ENCODE measurements around the gene CSF2RB.

The CSF2RB gene

DNA sequence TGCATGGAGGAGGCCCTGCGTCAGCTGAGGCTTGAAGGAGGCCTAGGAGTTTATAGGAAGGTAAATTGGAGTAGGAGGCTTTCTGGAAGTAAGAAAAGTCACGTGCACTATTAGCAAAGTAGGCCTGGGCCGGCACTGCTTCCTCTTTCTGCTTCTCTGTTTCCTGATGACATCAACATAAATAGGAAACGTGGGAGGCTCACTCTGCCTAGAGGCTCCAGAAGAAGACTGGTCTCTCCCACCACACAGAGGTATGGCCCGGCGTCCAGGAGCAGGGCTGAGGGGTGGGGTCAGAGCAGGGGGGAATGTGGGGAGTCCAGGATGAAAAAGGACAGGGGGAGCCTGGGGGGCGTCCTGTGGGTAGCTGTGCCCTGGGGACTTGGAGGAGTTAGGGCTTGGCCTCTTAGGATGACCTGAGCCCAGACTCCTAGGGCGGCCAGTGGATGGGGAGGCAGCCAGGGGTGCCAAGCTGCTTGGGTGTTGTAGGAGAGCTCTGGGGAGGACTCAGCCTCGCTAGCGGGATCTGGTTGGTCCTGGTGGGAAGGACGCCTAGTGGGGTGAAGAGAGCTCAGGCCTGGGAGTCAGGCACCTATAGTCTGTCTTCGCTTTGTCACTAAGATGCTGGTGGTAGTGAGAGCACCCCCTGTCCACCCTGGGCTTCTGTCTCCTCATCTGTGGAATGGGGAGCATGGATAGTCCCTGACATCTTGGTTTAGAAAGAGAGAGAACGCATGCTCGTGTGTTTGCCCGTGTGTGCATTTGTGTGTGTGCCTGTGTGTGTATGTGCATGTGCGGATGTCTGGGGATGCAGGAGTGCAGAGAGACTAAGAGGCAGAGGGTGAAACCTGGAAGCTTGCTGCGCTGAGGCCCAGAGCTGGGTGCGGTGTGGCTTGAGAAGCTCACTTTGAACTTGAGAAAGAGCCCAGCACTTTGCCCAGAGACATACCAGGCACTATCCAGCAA lies at the start of gene CSF2RB:
TSS of gene CSF2RB (plus strand) at position 202 of the 963 bp plus-strand sequence. CDS start 8,580 bp downstream, outside the sequence.
- no peak for DNase-seq (ENCODE audit: low spot score)

DNA sequence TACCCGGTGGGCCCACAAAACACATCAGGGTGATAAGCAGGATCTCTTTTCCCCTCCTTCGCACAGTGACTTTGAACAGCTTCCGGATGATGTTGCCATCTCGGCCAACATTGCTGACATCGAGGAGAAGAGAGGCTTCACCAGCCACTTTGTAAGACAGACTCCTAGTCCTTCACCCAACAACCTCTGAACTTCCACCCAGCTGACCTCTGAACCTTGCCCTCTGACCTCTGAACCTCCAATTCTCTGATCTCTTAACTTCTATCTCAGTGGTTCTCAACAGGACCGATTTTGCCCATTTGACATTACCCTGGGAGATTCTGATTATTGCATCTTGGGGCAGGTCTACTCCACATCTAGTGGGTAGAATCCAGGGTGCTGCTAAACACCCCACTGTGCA lies 49.4 kb upstream of the CSF2RB start:
- no peak for DNase-seq (ENCODE audit: low spot score)

DNA sequence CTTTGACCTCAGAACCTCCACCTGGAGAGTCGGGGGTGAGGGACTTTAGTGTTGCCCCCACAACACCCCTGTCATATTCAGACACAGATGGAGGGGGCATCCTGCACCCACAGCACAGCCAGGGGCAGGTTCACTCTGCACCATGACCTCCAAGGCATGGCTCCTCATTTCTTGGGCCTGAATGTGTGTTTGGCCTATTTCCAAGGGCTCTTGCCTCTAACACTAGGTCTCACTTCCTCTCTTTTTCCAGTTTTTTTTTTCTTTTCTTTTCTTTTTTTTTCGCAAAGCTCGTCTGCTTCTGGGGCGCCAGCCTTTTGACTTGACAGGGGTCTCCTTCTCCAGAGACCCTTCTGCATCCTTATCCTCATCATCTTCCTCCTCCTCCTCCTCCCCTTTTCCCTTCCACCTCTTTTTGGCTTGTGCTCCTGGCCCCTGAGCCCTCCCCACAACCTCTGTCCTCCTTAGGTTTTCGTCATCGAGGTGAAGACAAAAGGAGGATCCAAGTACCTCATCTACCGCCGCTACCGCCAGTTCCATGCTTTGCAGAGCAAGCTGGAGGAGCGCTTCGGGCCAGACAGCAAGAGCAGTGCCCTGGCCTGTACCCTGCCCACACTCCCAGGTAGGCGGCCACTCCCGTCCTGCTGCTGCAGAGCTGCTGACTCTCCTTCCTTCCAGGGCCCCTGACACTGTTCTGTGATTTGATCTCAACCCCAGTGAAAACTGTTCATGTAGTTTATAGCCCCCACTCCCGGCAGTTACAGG lies 48.8 kb upstream of the CSF2RB start:
- DNase-seq (ENCODE audit: low spot score): no peak

DNA sequence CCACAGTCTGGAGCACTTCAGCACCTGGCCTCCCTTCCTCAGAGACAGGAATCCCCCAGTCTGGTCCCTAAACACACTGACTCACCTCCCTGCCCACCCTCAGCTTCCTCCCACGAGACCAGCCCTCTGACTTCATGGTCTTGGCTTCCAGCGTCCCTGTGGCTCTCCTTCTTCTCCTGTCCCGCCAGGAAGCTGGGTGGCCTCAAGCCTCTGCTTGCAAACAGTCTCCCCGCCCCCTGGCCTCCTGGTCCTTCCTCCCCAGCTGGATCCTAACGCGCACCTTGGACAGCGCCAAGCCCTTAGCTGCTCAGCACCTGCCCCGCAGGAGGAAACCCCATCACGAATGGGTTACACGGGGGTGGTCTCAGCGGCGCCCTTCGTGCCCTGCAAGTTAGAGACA lies 48.1 kb upstream of the CSF2RB start:
- no peak for DNase-seq (ENCODE audit: low spot score)

DNA sequence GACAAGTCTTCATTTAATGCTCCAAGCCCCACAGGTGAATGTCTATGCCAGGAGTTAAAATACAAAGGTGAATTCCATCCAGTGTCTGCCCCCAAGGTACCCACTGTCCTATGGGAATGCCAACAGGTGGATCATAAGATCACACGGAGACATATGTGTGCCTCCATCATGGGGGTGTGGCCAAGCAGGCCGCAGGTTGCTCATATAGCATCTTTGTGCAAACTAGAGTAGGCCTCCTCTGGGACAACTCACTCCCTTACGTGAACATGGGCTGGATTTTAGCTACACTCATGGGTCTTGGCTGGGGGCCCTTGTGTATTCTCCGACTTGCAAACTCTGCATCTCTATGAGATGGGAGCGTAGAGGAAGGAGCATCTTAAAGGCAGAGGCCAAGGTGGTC lies 45.7 kb upstream of the CSF2RB start:
- no peak for DNase-seq (ENCODE audit: low spot score)

DNA sequence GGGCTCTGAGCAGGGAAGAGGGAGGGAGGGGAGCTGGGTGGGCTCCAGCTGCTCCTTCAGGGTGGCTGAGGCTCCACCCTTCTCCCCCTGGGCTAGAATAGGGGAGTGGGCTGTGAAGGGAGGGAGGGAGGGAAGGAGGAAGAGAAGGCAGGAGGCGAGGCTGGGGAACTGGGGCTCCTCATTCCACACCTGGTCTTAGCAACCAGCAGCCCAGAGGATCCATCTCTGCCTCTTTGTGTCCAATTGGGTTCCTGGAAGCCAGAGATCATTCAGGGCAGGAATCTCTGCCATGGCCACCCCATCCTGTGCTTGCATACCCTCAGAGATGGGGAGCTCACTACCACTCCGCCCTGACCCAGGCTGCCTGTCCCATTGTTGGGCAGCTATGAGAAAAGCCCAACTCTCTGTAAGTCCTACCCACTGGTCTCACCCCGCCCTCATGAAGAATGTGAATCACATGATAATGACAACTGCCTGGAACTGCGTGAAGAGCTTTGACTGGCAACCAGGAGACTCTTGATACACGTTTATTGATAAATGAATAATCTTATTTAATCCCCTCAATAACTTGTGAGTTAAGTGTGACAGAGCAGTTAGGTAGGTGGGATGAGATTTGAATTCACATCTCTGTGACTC lies 44.8 kb upstream of the CSF2RB start:
- DNase-seq (ENCODE audit: low spot score): no peak

DNA sequence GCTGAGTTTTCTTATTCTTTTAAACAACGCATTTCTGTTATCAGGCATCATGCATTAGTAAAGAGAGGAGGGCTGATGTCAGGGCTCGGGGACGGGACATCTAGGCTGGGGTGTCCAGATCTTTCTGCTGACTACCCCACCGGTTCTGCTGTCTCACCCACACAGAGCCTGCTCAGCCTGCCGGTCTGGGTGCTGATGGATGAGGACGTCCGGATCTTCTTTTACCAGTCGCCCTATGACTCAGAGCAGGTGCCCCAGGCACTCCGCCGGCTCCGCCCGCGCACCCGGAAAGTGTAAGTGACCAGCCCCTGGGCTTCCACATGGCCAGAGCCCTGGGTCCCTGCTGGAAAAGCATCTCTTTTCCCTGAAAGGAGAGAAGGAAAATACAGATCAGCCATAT lies 43.2 kb upstream of the CSF2RB start:
- DNase-seq (ENCODE audit: low spot score): peak; percentile 21

DNA sequence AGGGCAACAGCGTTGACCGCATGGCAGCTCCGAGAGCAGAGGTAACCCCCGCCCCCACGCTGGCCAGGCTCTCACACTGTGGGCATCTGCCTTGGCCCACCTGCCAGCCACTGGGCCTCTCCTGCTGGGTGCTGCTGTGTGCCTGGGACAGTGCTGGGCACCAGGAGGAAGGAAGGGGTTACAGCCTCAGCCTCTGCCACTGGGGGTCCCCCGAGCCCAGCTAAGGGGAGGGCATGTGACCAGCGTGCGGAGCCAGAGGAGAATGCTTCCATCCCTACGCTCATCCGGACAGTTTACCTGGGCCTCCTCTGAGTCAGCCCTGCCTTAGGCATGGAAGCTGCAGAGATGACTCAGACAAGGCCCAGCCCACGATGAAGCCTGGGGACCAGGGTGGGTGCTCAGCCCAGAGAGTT lies 41.8 kb upstream of the CSF2RB start:
- DNase-seq (ENCODE audit: low spot score): no peak

DNA sequence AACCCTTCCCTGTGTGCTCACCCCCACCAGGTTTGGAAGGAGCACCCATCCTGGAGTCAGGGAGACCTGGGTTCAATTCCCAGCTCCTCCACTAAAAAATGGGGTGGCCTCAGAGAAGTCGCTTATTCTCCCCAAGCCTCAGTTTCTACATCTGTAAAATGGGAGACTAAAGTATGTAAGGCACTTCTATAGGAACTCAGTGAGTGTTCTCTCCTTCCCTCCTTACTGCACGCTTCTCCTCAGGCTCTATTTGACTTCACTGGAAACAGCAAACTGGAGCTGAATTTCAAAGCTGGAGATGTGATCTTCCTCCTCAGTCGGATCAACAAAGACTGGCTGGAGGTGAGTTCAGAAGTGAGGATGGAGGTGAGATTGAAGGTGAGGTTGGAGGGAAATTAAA lies 41.3 kb upstream of the CSF2RB start:
- peak; percentile 4 for DNase-seq (ENCODE audit: low spot score)

DNA sequence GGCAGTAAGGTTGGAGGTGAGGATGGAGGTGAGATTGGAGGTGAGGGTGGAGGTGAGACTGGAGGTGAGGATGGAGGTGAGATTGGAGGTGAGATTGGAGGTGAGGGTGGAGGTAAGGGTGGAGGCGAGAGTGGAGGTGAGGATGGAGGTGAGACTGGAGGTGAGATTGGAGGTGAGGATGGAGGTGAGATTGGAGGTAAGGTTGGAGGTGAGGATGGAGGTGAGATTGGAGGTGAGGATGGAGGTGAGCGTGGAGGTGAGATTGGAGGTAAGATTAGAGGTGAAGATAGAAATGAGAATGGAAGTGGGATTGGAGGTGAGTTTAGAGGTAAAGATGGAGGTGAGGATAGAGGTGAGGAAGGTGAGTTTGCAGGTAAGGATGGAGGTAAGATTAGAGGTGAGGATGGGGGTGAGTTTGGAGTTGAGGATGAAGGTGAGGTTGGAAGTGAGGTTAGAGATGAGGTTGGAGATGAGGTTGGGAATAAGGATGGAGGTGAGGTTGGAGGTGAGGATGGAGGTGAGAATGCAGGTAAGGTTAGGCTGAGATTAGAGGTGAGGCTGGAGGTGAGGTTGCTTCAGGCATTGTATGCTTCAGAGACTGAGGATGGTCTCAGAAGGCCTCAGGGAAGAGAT lies 40.4 kb upstream of the CSF2RB start:
- DNase-seq (ENCODE audit: low spot score): no peak

DNA sequence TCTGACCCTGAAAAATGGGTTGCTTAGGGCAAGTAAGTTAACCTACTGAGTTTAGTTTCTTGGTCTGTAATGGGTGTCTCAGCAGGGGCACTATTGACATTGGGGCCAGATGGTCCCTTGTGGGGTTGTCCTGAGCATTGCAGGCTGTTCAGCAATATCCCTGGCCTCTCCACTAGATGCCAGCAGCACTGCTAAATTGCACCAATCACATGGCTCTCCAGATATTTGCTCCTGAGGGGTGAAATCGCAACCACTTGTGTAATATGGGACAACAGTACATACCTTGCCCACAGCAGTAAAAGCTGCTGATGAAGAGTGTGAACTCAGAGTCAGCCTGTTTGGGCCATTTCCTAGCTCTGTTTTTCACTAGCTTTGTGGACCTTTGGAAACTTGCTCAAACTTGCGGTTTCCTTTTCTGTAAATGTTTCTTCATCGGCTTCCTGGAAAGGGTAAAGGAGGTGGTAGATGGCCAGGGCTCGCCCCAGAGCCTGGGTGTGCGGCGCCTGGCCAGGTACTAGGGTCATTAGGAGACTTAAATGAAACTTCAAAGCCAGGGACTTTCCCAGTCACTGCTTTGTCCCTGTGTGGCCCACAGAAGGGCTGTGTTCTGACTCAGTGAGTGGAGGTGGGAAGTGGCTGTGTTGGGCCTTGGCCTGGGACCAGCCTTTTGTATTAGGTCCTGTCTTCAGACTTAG lies 39.7 kb upstream of the CSF2RB start:
- peak; percentile 50 for DNase-seq (ENCODE audit: low spot score)

DNA sequence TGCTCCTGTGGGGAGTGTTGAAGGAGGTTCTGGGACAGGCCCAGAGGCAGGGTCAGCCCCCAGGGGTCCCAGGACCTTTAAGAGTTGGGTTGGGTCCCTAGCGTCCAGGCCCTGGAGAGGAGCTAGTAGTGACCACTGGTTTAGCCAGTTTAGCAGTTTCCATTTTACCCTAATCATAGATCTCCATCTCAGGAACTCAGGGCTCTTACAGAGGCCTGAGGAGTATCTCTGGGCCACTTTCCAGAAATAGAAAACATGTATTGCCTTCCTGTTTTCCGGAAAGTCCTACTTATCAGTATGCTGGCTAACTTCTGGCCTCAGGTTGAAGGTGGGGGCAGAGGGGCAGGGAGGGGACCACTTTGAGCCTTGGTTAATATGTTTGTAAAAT lies 39.1 kb upstream of the CSF2RB start:
- DNase-seq (ENCODE audit: low spot score): no peak

DNA sequence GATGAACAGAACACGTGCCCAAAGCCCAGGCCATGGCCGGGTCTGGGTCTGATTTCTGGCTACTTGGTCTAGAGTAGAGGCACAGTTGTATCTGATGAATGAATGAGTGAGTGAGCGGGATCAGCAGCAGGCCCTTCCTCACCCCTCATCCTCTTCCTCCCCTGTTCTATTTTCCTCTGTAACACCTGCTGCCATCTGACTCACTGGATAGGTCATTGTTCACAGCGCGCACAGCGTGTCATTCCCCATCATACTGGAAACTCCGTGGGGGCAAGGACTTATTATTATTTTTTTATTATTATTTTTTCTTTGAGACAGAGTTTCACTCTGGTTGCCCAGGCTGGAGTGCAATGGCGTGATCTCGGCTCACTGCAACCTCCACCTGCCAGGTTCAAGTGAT lies 38.7 kb upstream of the CSF2RB start:
- DNase-seq (ENCODE audit: low spot score): no peak

DNA sequence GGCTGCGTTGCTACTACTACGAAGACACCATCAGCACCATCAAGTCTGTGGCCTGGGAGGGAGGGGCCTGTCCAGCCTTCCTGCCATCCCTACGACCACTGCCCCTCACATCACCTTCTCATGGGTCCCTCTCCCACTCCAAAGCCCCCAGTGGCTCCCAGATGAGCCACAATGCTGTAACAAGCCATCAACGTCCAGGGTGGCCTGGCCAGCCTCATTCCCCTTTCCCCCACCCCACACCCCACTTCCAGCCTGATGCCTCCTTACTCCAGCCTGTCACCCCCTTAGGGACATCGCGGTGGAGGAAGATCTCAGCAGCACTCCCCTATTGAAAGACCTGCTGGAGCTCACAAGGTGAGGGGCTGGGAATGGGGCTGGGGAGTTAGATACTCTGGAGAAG lies 37.7 kb upstream of the CSF2RB start:
- DNase-seq (ENCODE audit: low spot score): no peak

DNA sequence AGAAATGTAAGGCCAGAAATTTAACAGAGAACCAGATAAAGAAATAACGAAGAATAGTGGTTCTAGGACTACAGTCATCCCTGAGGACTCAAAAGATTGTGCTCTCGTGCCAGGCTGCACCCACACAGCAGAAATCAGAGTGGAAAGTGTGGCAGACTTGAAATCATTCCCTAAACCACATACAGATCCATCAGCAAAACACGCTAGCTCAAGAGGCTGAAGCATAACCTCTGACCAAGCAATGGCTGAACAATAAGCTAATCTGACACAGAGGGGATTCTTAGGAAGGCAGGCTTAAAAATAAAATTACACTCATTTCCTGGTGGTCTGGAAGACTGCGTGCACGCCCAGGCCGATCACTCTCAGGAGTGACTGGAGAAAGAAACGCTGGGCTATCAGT lies 33.7 kb upstream of the CSF2RB start:
- DNase-seq (ENCODE audit: low spot score): no peak

DNA sequence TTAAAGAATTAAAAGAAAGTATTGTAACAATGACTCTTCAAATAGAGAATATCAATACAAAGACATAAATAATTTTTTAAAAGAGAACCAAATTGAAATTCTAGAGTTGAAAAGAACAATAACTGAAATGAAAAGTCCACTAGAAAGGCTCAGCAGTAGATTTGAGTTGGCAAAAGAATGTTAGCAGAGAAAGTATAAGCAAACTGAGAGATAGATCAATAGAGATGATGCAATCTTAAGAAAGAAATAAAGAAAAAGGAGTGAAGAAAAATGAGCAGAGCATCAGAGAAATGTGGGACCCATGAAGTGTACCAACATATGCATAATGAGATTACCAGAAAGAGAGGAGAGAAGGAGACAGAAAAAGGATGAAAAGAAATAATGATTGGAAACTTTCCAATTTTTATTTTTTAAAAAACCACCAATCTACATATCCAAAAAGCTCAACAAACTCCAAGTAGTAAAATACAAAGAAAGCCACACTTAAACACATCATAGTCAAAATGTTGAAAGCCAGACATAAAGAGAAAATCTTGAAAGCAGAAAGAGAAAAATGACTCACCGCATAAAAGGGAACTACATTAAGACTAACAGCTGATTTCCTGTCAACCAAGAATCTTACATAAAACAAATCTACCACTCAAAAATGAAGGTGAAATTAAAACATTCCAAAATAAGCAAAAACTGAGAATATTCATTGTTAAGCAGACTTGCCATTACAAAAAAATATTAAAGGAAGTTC lies 31.8 kb upstream of the CSF2RB start:
- DNase-seq (ENCODE audit: low spot score): no peak

DNA sequence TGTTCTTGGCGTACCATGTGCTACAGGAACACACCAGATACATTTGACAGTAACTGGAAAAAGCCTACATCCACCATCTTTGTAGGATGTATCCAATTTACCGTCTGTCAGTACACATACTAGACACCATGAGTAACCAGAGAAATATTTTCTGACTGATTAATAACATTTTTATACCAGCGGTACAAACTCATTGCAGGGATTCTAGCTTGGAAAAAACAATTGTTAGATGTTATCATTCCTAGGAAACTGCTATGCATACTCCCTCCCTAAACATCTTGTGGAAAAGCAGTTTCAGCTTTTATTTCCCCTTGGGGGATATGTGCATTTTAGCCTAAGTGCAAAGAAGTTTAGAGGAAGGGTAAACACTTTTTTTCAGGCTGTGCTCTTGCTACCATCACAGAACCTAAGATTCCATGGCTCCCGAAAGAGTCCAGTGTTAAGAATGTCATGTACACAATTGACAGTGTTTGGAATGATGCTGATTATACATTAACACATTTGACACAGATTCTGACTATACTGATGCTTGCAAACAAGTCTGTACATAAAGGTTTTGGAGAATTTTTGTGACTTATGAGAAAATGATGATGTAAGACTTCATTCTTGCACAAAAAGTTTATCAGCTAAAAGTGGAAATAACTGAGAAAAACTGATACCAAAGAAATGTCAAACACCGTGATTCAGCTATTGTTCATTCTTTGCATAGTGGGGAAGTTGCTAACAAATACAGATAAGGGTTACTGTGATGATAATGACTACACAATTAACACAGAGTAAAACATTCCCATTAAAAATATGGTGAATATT lies 28.9 kb upstream of the CSF2RB start:
- DNase-seq (ENCODE audit: low spot score): peak; percentile 5

DNA sequence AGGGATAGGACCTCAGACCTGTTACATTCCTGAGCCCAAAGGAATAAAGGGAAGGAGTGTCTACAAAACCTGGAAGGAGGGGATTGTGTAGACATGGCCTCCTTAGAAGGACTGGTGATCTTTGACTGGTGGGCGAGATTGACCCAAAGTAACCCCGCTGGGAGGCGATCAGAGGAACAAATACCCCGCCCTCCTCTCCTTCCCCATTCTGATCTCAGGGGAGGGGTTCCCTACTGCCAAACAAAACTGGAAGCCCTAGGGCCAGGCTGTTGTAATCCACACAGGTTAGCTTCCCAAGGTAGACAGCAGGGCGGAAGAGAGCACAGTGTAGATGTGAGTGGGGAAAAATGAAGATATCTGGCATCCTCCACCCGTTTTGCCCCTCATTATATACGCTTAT lies 28.0 kb upstream of the CSF2RB start:
- no peak for DNase-seq (ENCODE audit: low spot score)

DNA sequence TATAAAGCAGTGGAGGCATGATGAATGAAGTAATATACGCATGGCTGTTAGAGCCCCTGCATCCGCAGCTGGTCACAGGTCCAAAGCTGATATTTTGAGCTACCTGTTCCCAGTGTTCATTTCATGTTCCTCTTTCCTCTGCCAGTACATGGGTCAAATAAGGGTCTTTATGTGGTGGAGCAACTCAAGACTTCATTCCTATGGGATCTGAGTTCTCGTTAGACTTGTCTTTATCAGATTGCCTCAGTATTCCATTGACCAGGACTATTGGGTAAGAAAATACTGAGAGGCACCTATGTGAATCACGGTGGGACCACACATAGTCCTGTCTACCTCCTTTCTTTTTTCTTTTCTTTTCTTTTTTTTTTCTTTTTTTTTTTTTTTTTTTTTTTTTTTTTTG lies 27.4 kb upstream of the CSF2RB start:
- DNase-seq (ENCODE audit: low spot score): no peak

DNA sequence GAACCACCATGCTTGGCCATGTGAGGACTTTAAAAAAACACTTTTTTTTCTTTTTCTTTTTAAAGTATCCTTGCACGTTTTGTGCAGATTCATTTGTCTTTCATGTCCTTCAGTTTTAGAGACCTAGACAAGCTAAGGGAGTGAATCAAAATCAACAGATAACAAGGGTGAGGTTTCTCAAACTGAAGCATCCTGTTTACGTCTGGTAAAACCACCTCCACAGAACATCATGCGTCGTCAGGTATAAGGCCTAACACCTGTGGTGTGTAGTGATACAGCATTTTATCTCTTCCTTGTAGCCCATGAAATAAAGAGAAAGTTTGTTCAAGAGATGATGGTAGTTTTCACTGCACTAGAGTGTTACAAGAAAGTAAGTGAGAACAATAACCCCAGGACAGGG lies 26.3 kb upstream of the CSF2RB start:
- no peak for DNase-seq (ENCODE audit: low spot score)
